HG02884 (cell line): Measurements from ENCODE around the gene KCTD21.

Experiments
- ATAC-seq: cut with Tn5 transposase; IDR thresholded peaks from one replicate; pipeline ENCODE4 v1.9.1; 2021; ENCODE audit warnings: mild to moderate bottlenecking, moderate library complexity; ENCODE audit not compliant: unreplicated experiment

Gene KCTD21

GRCh38 chr11:78147807-78148206 lies 40.6 kb downstream of the KCTD21 start:
- ATAC-seq, result no peak

DNA sequence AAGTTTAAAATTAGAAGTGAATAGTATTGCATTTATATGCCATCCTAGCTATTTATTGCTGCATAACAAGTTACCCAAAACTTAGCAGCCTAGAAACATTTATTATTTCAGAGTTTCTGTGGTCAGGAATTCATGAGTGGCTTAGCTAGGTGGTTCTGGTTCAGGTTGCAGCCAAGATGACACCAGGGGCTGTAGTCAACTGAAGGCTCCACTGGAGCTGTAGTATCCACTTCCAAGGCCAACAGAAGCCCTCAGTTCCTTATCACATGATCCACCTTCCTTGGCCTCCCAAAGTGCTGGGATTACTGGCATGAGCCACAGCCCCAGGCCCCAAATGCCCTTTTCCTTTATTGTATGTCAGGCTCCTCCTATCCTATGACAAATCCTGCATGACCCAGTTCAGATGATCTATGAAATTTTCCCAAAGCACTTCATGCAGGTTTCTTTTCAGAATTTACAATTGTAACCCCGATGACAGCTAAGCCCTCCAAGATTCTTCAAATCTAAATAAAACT lies 42.9 kb downstream of the KCTD21 start:
- no peak for ATAC-seq

GRCh38 chr11:78140392-78141077 lies 47.9 kb downstream of the KCTD21 start:
- ATAC-seq, result no peak

DNA sequence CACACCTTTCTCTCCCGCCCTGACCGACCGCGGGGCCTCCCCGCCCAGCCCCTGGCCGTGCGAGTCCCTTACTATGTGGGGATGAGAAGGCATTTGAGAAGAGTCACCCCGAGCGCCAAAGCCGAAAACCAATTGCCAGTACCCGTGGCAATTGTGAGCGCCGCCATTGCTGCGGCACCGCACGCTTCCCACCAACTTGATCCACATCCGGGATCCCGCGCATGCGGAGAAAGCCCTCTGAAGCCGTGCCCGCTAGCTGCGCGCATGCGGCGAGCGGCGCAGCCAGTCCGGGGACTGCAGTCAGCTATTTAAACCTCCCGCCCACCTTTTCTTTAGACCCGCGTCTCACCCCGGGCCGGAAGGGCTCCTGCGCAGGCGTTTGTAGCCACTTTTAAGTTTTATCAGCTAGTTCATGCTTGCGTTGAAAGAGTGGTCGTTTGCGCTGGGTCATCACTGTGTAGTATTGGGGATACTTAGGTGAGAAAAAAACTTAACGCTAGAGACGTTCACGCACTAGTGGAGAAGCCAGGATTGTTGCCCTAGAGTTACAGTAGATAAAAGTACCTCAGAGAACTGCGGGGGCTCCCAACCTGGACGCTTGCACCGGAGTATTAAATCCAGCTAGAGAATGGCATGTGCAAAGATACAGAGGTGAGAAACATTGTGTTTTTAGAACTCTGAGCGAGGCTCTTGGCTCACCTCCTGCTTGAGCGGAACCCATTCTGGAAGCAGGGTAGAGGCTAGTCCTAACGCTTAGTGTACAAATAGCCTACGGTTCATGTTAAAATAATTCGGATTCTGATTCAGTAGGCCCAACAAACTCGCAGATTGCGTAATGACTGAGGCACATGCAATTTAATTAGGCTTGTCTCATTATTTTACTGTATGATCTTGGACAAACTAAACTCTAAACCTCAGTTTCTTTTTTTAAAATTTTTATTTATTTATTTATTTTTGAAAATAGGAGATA lies 48.7 kb downstream of the KCTD21 start, which contains the start of gene ALG8:
Gene ALG8, minus strand, starts transcription at position 205 of the 970 bp plus-strand sequence. Its CDS starts 38 bp downstream, at position 167.
- peak; percentile 93 for ATAC-seq

GRCh38 chr11:78138694-78139421 lies 49.6 kb downstream of the KCTD21 start:
- ATAC-seq, result peak; percentile 13

- no peak for ATAC-seq
These were observed 50.1 kb downstream of the KCTD21 start for GRCh38 chr11:78138291-78138690.

- no peak for ATAC-seq
These were observed 56.0 kb downstream of the KCTD21 start for GRCh38 chr11:78132475-78132874.

GRCh38 chr11:78131956-78132355 lies 56.5 kb downstream of the KCTD21 start:
- no peak for ATAC-seq

GRCh38 chr11:78127403-78127802 lies 61.0 kb downstream of the KCTD21 start:
- no peak for ATAC-seq
